H9 (cell line): ENCODE data around the gene NBEA. TPM values are rescaled to one million over a fixed set of nuclear protein-coding genes. Genes with fewer than 3 reads are reported as not detected.
A peak's percentile ranks its signal among the peaks of the same experiment; 100 is the strongest.

ENCODE experiments used
- DNase-seq: peaks from one replicate; pipeline ENCODE4 v3.0.0-alpha.2; 2017
- H2AFZ ChIP-seq: one replicate; pipeline ENCODE4 v1.6.1; 2013; ENCODE audit warnings: mild to moderate bottlenecking, low read length, control low read depth, moderate library complexity
- H2AK5ac ChIP-seq: 2 replicates; pipeline ENCODE4 v1.6.1; 2013; ENCODE audit warnings: low read length, control low read depth, mixed read lengths; ENCODE audit not compliant: insufficient read length
- H2BK120ac ChIP-seq: one replicate; pipeline ENCODE4 v1.6.1; 2013; ENCODE audit warnings: low read depth, mild to moderate bottlenecking, low read length, control low read depth, inconsistent platforms; ENCODE audit not compliant: poor library complexity, severe bottlenecking
- H2BK12ac ChIP-seq: 2 replicates; pipeline ENCODE4 v1.6.1; 2013; ENCODE audit warnings: low read length, control low read depth, mixed read lengths, low read depth; ENCODE audit not compliant: insufficient read length
- H2BK15ac ChIP-seq: 2 replicates; pipeline ENCODE4 v1.6.1; 2013; ENCODE audit warnings: low read depth, low read length, control low read depth
- H2BK20ac ChIP-seq: one replicate; pipeline ENCODE4 v1.6.1; 2013; ENCODE audit warnings: low read depth, mild to moderate bottlenecking, low read length, control low read depth, inconsistent platforms; ENCODE audit not compliant: poor library complexity, severe bottlenecking
- H2BK5ac ChIP-seq: 2 replicates; pipeline ENCODE4 v1.6.1; 2013; ENCODE audit warnings: low read length, control low read depth, mixed read lengths; ENCODE audit not compliant: insufficient read length
- H3K14ac ChIP-seq: 2 replicates; pipeline ENCODE4 v1.6.1; 2013; ENCODE audit warnings: low read length, control low read depth; ENCODE audit not compliant: insufficient read depth
- H3K18ac ChIP-seq: 2 replicates; pipeline ENCODE4 v1.6.1; 2013; ENCODE audit warnings: low read depth, mild to moderate bottlenecking, mixed read lengths, low read length, control low read depth; ENCODE audit not compliant: insufficient read length
- H3K23ac ChIP-seq: 2 replicates; pipeline ENCODE4 v1.6.1; 2013; ENCODE audit warnings: low read length, control low read depth, mixed read lengths, low read depth; ENCODE audit not compliant: insufficient read length
- H3K23me2 ChIP-seq: 2 replicates; pipeline ENCODE4 v1.6.1; 2013; ENCODE audit warnings: low read depth, mild to moderate bottlenecking, mixed read lengths, low read length, control low read depth; ENCODE audit not compliant: insufficient read length, poor library complexity, severe bottlenecking
- H3K27ac ChIP-seq: 2 replicates; pipeline ENCODE4 v1.5.1; 2013; ENCODE audit warnings: low read length, control low read depth, mixed read lengths, low read depth; ENCODE audit not compliant: insufficient read length
- H3K27me3 ChIP-seq: 2 replicates; pipeline ENCODE4 v1.6.1; 2013; ENCODE audit warnings: low read length, control low read depth, inconsistent platforms; ENCODE audit not compliant: insufficient read depth
- H3K4ac ChIP-seq: 2 replicates; pipeline ENCODE4 v1.6.1; 2013; ENCODE audit warnings: low read depth, mild to moderate bottlenecking, control low read depth, inconsistent platforms, low read length, moderate library complexity
- H3K4me1 ChIP-seq: 2 replicates; pipeline ENCODE4 v1.6.1; 2013; ENCODE audit warnings: low read length, control low read depth, inconsistent platforms; ENCODE audit not compliant: insufficient read depth
- H3K4me2 ChIP-seq: 2 replicates; pipeline ENCODE4 v1.6.1; 2013; ENCODE audit warnings: low read length, control low read depth, mixed read lengths; ENCODE audit not compliant: insufficient read length, insufficient read depth
- H3K56ac ChIP-seq: 2 replicates; pipeline ENCODE4 v1.6.1; 2013; ENCODE audit warnings: low read depth, mild to moderate bottlenecking, mixed read lengths, low read length, control low read depth; ENCODE audit not compliant: insufficient read length
- H3K79me1 ChIP-seq: 2 replicates; pipeline ENCODE4 v1.6.1; 2013; ENCODE audit warnings: low read depth, mild to moderate bottlenecking, moderate library complexity, low read length, control low read depth, inconsistent platforms; ENCODE audit not compliant: insufficient read depth, poor library complexity, severe bottlenecking
- H3K79me2 ChIP-seq: 2 replicates; pipeline ENCODE4 v1.6.1; 2013; ENCODE audit warnings: low read length, control low read depth, inconsistent platforms; ENCODE audit not compliant: insufficient read depth
- H3K9ac ChIP-seq: 2 replicates; pipeline ENCODE4 v1.6.1; 2013; ENCODE audit warnings: low read length, control low read depth, mixed read lengths; ENCODE audit not compliant: insufficient read length; ENCODE audit errors: extremely low read depth
- H3K9me3 ChIP-seq: one replicate; pipeline ENCODE4 v1.6.1; 2013; ENCODE audit warnings: low read depth, low read length, inconsistent platforms; ENCODE audit not compliant: control insufficient read depth
- H3T11ph ChIP-seq: one replicate; pipeline ENCODE4 v1.6.1; 2013; ENCODE audit warnings: mild to moderate bottlenecking, low read length, control low read depth, inconsistent platforms
- H4K20me1 ChIP-seq: one replicate; pipeline ENCODE4 v1.6.1; 2013; ENCODE audit not compliant: control insufficient read depth, insufficient read length, insufficient read depth
- H4K5ac ChIP-seq: 2 replicates; pipeline ENCODE4 v1.6.1; 2013; ENCODE audit warnings: low read depth, mild to moderate bottlenecking, mixed read lengths, low read length, control low read depth; ENCODE audit not compliant: insufficient read length
- H4K8ac ChIP-seq: replicated peaks from 2 replicates; pipeline ENCODE4 v1.6.1; 2013; ENCODE audit warnings: low read length, control low read depth, mixed read lengths, low read depth; ENCODE audit not compliant: insufficient read length
- H4K91ac ChIP-seq: 2 replicates; pipeline ENCODE4 v1.6.1; 2013; ENCODE audit warnings: low read depth, mild to moderate bottlenecking, moderate library complexity, mixed read lengths, low read length, control low read depth; ENCODE audit not compliant: insufficient read length
- H3K27ac Mint-ChIP-seq, 3 experiments: 2 replicates in 2 of 3; 3 replicates in 1 of 3; pipeline ENCODE4 v1.8.0; 2020 to 2021; ENCODE audit warnings: mixed read lengths in 3 of 3, mild to moderate bottlenecking in 1 of 3, moderate library complexity in 1 of 3
- H3K27me3 Mint-ChIP-seq: 2 replicates; pipeline ENCODE4 v1.8.0; 2021; ENCODE audit warnings: low read depth, mild to moderate bottlenecking, moderate library complexity, mixed read lengths
- H3K36me3 Mint-ChIP-seq, 3 experiments: 2 replicates in 2 of 3; 3 replicates in 1 of 3; pipeline ENCODE4 v1.8.0; 2020 to 2021; ENCODE audit warnings: low read depth in 3 of 3, mixed read lengths in 3 of 3; ENCODE audit not compliant: insufficient read depth in 1 of 3
- H3K4me1 Mint-ChIP-seq, 2 experiments: 2 replicates each; pipeline ENCODE4 v1.8.0; 2020; ENCODE audit warnings: mixed read lengths in 2 of 2
- H3K4me3 Mint-ChIP-seq, 2 experiments: 2 replicates in 1 of 2; 3 replicates in 1 of 2; pipeline ENCODE4 v1.8.0; 2020 to 2021; ENCODE audit warnings: mild to moderate bottlenecking in 2 of 2, mixed read lengths in 2 of 2, moderate library complexity in 1 of 2
- H3K9me3 Mint-ChIP-seq, 2 experiments: 2 replicates in 1 of 2; 3 replicates in 1 of 2; pipeline ENCODE4 v1.8.0; 2020; ENCODE audit warnings: mild to moderate bottlenecking in 2 of 2, mixed read lengths in 2 of 2, moderate library complexity in 1 of 2
- CTCF ChIP-seq: fragments of 200-600 bp; sonication (generic); conservative IDR thresholded peaks from 3 replicates; pipeline ENCODE4 v1.8.0; 2021; ENCODE audit warnings: antibody characterized with exemption, mild to moderate bottlenecking
- WGBS: extraction: QIAGEN DNeasy Blood & Tissue Kit; methylation state at CpG from one replicate; pipeline ENCODE4 v1.1.7; 2013; ENCODE audit warnings: missing lambda C conversion rate, low lambda C conversion rate, mixed read lengths; ENCODE audit not compliant: insufficient read length; ENCODE audit errors: extremely low coverage; 5-methylcytosine and 5-hydroxymethylcytosine counted together
- total RNA-seq: library from RNA; stranded (reverse); gene quantifications from 2 replicates; pipeline ENCODE4 v1.2.1, GENCODE V29; 2021

Gene NBEA
- total RNA-seq, 1 experiment from 2014 or later, result 17.3 TPM

GRCh38 chr13:34914416-34914815 is 27.7 kb upstream of the NBEA start:
- Histone ChIP-seq H2BK15ac (no peak overlapping the region), H3K4me2 (peak overlapping the region; percentile 32), H3K9ac (no peak overlapping the region), H2BK5ac (no peak overlapping the region), H3K23ac (no peak overlapping the region), H2AFZ (no peak overlapping the region), H3K79me1 (no peaks in the 10 kb centered on the region), H4K8ac (no peak overlapping the region), H3K14ac (no peak overlapping the region), H2BK20ac (no peak overlapping the region), H3K4me1 (peaks cover 27% of the 10 kb centered on the region; the same call in 1 of the 2 replicates), H4K91ac (no peak overlapping the region), H3K23me2 (no peaks in the 10 kb centered on the region), H3K4ac (no peak overlapping the region), H3T11ph (no peak overlapping the region), H3K27ac (peak overlapping the region; percentile 97), H3K27me3 (no peaks in the 10 kb centered on the region), H3K18ac (no peak overlapping the region), H3K9me3 (no peaks in the 10 kb centered on the region), H4K20me1 (no peaks in the 10 kb centered on the region), H2BK120ac (no peak overlapping the region), H4K5ac (no peak overlapping the region), H3K79me2 (no peaks in the 10 kb centered on the region), H2BK12ac (no peak overlapping the region), H2AK5ac (no peak overlapping the region), H3K56ac (no peak overlapping the region)
- WGBS, result no CpG with 5 or more reads among the region's 2 CpGs
- Mint-ChIP-seq H3K36me3 (no peaks in the 10 kb centered on the region; a peak in 1 of 7 replicates), H3K4me3 (peak overlapping the region in 1 of 2 experiments; percentile 16; a peak in 1 of 5 replicates), H3K4me1 (peaks cover 53 to 59% of the 10 kb centered on the region in 2 experiments), H3K9me3 (no peaks in the 10 kb centered on the region), H3K27me3 (no peaks in the 10 kb centered on the region), H3K27ac (peak overlapping the region; percentile 41 to 99 (median 98); a peak in 6 of 7 replicates)
- DNase-seq, result peak; percentile 79
- TF ChIP-seq CTCF, result no peak
